ENCODE data around the gene KLHL28.

Gene KLHL28, protein sequence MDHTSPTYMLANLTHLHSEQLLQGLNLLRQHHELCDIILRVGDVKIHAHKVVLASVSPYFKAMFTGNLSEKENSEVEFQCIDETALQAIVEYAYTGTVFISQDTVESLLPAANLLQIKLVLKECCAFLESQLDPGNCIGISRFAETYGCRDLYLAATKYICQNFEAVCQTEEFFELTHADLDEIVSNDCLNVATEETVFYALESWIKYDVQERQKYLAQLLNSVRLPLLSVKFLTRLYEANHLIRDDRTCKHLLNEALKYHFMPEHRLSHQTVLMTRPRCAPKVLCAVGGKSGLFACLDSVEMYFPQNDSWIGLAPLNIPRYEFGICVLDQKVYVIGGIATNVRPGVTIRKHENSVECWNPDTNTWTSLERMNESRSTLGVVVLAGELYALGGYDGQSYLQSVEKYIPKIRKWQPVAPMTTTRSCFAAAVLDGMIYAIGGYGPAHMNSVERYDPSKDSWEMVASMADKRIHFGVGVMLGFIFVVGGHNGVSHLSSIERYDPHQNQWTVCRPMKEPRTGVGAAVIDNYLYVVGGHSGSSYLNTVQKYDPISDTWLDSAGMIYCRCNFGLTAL

DNA sequence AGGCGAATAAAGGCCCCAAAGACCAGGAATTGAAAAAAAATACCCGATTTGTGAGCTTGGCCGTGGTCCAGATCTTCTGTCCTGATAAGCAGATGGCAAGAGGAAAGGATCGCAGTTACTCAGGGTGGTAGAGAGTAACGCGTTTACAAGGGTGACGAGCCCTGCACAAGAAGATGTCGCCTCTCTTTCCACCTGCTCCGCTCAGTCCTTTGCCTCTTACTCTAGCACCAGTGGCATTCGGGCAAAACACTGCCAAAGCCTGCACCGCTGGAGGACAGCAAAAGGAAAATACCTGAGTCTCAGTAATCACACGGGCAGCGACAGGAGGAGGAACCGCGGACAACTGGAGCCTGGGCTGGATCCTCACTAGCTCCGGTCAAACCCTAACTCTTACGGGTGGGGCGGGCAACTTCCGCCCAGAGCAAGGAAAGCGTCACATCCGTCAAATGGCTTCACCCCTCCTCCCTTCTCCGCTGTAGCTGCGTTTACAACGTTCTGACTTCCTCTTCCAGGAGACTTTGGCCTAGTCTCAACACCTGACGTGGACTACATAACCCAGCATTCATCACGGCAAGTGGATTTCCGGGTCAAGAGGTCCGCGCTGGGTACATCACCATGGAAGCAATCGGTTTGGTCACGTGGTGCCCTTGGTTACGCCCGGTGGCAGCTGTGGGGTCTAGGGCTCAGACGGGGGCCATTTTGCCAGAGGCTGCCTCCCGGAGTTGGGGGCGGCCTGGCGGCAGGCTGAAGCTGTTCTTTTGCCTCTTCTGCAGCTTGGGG is at the start of gene KLHL28, which contains the start of gene TOGARAM1:
Gene KLHL28 (minus strand): TSS at position 394 of the 780 bp plus-strand sequence. CDS start 16,019 bp downstream, outside the sequence.
Gene TOGARAM1 (plus strand): TSS at position 637 of the 780 bp plus-strand sequence. CDS start 232 bp downstream, outside the sequence.
- in situ Hi-C loops (cut with MboI; ENCODE audit: low sequenced_read_pairs): no loop called here

DNA sequence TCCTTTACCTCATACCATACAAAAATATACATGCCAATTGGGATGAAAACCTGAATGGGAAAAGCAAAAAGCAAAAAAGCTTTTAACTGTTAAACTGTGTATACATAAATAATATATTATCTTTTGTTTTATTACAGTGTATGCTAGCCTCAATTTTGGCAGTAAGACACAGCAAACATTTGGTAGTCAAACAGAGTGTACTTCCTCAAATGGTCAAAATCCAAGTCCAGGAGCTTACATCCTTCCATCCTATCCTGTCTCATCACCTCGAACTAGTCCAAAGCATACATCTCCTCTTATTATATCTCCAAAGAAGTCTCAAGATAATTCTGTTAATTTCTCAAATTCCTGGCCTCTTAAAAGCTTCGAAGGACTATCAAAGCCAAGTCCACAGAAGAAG is 42.2 kb upstream of the KLHL28 start:
- in situ Hi-C loops (cut with MboI; ENCODE audit: low sequenced_read_pairs): no loop called here

DNA sequence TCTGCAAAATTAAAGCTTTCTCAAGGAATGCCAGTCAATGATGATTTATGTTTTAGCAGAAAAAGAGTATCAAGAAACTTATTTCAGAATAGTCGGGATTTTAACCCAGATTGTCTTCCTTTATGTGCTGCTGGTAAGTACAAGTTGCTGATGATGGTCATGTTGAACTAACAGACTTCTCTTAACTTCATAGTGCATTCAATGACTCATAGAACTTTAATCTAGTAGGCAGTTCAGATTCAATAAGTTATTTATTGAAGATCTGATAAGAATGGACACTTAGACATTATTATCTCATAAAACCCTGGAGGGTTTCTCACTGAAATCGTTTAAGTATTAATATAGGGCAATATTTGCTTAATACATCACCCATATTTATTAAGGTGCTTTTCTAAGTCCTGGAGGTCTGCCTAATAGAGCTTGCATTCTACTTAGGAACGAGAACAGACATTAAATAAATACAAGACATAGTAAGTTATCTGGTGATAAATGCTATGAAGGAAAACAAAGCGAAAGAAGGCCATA is 34.1 kb upstream of the KLHL28 start:
- in situ Hi-C loops (cut with MboI; ENCODE audit: low sequenced_read_pairs): no loop called here

DNA sequence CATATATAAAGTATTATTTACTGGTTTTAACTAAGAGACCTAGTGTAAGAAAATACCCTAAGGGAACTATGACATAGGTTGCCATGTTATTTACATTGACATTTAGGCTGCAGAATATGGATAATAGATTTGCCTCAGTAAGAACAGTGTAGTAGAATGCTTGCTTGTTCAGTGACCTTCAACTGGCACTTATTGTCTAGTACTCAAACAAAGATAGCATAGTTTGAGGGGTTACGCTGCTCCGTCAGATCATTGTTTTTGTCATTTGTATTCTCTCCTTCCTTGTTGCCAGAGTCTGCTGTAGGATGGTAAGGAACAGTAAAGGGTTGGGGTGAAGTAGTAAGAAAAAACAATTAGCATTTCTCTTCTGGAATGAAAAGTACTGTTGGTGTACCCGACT is 33.4 kb upstream of the KLHL28 start:
- in situ Hi-C loops (cut with MboI; ENCODE audit: low sequenced_read_pairs): no loop called here

DNA sequence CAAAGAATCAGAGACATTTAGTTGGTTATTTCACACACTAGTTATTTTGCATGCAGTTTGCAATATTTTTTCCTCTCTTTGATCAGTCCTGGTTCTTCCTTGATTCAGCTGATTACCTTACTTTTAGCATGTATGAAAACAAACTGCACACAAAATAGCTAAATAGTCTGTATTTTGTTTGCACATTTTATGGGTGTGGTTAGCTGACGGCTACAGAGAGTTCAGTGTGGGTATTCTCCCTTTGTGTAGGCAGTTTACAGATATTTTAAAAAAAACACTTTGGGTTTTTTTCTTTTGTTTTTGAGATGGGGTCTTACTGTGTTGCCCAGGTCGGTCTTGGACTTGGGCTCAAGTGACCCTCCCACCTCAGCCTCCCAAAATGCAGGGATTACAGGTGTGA is 28.8 kb upstream of the KLHL28 start:
- in situ Hi-C loops (cut with MboI; ENCODE audit: low sequenced_read_pairs): no loop called here

DNA sequence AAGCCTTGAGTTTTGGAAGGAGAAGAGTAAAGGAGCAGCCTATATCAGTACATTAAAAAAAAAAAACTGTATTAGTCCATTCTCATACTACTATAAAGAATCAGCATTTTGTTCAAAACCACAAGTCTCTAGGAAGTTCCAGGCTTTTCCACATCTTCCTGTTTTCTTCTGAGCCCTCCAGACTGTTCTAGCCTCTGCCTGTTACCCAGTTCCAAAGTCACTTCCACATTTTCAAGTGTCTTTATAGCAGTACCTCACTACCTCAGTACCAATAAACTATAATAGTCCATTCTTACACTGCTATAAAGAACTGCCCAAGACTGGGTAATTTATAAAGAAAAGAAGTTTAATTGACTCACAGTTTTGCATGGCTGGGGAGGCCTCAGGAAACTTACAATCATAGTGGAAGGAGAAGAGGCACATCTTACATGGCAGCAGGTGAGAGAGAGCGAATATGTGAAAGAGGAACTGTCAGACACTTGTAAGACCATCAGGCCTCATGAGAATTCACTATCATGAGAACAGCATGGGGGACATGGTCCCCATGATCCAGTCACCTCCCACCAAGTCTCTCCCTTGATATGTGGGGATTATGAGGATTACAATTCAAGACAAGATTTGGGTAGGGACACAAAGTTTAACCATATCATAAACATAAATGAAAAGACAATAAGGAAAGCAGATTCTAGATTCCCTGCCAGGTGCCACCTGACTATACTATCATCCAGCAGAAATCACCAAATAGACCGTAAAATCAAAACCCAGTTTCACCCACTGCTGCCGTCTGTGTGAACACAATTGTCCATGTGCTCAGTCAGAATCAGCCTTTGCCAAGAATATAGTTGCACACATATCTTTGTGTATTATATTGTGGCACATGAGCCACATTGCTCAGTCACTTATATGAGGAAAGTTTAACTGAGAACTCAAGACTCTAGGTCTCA is 28.0 kb upstream of the KLHL28 start:
- in situ Hi-C loops (cut with MboI; ENCODE audit: low sequenced_read_pairs): no loop called here

DNA sequence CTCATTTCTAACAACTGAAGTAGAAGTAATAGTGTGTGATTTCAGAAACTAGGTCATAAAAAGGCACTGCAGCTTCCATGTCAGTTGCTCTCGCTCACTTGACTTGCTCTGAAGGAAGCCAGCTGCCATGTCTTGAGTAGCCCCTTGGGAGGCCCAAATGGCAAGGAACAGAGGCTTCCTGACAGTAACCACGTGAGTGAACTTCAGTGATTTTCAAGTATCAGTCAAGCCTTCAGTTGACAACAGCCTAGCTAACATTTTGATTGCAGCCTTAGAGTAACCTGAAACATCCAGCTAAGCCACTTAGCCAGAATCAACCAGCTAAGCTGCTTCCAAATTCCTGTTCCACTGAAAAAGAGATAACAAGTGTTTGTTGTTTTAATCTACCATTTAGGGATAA is 26.9 kb upstream of the KLHL28 start:
- in situ Hi-C loops (cut with MboI; ENCODE audit: low sequenced_read_pairs): no loop called here

DNA sequence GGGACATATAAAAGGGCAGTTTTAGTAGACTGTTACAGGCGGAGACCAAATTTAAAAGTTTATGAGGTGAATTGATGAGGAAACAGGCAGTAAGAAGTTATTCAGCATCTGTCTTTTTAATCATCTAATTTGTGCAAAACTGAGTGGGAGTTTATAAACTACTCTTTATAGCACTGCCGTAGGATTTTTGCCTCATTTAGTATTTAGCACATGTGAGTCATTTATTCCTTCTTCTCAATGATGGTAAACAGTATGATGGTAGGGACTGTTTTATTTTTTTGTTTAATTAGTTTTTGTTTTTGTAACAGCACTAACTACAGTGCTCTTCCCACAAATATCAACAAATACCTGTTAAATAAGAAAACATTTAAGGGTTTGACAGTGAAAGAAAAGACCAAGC is 20.8 kb upstream of the KLHL28 start:
- in situ Hi-C loops (cut with MboI; ENCODE audit: low sequenced_read_pairs): no loop called here

DNA sequence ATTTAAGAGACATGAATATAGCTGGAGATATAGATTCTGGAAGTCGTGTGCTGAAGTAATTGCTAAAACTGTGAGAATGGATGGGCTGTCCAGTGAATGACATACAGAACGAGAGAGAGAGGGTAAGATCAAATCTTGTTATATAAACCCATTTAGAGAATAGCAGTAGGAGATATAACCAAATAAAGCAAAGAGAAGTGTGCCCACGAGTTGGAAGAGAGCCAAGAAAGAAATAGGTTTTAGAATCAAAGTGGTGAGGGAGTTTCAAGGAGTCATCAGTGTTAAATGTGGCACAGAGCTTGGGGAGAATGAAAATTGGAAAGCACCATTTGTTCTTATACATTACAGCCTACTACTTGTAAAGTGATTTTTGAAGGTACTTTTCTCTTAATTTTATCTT is 19.5 kb upstream of the KLHL28 start:
- in situ Hi-C loops (cut with MboI; ENCODE audit: low sequenced_read_pairs): no loop called here

DNA sequence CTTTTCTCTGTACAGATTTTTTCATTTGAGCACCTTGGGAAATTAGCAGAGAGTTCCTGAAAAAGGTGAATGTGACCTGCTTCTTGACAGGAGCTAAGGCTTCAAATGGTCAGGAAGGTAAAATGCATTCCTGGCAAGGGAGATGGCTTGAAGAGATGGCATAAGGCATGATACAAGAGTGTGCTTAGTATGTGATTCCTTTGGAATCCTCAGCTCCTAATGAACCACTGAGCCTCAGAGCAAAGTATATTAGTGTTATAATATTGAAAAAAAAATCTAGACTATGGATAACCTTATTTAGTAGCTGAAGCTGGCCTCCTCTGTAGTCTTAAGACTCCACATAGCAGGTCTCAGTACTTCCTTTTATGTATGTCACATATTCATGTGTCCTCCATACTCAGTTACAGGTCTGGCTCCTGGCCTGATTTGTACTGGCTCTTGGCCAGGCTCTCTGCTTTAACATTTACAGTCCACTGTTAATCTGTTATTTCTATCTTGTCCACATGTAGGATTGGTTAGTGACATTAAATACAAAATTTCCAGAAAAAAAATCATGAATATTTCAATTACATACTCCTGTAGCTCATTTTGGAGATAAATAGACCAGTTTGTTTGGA is 18.1 kb upstream of the KLHL28 start:
- in situ Hi-C loops (cut with MboI; ENCODE audit: low sequenced_read_pairs): no loop called here

DNA sequence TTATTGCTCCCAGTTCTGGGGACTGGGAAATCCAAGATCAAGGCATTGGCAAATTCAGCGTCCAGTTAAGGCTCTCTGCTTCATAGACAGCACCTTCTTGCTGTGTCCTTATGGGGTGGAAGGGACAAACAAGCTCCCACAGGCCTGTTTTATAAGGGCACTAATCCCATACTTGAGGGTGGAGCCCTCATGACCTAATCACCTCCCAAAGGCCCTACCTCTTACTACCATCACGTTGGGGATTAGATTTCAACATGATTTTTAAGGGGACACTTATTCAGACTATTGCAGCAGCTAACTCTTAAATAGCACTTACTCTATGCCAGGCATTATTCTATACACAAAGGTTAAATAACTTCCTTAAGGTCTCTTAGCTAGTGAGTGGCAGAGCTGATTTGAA is 17.5 kb upstream of the KLHL28 start:
- in situ Hi-C loops (cut with MboI; ENCODE audit: low sequenced_read_pairs): no loop called here

DNA sequence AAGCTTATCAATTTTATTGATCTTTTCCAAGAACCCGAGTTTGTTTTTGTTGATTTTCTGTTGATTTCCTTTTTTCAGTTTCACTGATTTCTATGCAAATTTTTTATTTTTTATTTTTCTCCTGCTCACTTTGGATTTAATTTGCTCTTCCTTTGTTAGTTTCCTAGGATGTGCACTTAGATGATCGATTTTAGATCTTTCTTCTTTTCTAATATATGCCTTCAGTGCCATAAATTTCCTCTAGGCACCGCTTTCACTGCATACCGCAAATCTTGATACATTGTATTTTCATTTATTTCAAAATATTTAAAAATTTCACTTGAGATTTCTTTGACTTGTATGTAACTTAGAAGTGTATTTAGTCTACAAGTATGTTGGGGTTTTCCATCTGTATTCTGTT is 9.7 kb upstream of the KLHL28 start:
- in situ Hi-C loops (cut with MboI; ENCODE audit: low sequenced_read_pairs): no loop called here

DNA sequence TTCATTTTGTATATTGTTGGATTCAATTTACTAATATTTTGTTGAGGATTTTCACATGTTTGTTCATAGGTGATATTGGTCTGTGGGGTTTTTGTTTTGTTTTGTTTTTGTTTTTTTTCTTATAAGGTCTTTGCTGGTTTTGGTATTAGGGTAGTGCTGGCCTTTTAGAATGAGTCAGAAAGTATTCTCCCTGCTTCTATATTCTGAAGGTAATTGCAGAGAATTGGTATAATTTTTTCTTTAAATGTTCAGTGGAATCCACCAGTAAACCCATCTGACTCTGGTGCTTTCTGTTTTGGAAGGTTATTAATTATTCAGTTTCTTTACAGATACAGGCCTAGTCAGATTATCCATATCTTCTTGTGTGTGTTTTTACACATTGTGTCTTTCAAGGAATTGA is 9.2 kb upstream of the KLHL28 start:
- in situ Hi-C loops (cut with MboI; ENCODE audit: low sequenced_read_pairs): no loop called here

DNA sequence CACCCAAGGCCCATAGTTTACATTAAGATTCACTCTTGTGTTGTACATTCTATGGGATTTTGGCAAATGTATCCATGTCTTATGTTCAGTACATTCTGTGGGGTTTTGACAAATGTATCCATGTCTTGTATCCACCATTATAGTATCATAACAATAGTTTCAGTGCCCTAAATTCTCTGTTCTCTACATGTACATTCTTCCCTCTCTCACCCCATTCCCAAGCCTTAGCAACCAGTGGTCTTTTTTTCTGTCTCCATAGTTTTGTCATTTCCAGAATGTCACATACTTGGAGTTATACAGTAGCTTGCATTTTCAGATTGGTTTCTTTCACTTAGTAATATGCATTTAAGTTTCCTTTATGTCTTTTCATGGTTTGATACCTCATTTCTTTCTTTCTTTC is 7.0 kb upstream of the KLHL28 start:
- in situ Hi-C loops (cut with MboI; ENCODE audit: low sequenced_read_pairs): no loop called here

DNA sequence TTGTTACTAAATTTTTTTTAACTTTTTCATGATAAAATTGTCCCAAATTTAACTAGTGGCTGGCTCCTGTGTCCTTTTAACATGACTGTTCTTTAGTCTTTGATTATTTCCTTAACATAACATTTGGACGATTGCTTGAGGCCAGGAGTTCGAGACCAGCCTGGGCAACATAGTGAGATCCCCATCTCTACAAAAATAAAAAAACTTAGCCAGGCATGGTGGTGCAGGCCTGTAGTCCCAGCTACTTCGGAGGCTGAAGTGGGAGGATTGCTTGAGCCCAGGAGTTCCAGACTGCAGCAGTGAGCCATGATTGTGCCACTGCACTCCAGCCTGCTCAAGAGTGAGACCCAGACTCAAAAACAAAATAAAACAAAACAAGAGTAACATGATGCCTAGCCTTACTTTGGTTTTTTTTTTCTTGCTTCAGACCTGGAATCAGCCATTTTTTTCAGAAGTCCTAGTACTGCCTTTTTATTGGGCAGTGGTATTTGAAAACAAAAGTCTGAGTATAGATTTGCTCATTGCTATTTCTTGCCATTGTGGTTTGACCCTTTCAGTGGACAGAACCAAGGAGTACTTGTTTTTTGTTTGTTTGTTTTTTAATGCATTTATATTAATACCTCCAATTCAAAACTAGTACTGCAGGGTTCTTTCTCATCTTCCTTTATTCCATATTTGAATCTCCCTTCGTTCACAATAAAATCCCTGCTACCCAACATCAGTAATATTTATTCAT is 5.0 kb upstream of the KLHL28 start:
- in situ Hi-C loops (cut with MboI; ENCODE audit: low sequenced_read_pairs): no loop called here

DNA sequence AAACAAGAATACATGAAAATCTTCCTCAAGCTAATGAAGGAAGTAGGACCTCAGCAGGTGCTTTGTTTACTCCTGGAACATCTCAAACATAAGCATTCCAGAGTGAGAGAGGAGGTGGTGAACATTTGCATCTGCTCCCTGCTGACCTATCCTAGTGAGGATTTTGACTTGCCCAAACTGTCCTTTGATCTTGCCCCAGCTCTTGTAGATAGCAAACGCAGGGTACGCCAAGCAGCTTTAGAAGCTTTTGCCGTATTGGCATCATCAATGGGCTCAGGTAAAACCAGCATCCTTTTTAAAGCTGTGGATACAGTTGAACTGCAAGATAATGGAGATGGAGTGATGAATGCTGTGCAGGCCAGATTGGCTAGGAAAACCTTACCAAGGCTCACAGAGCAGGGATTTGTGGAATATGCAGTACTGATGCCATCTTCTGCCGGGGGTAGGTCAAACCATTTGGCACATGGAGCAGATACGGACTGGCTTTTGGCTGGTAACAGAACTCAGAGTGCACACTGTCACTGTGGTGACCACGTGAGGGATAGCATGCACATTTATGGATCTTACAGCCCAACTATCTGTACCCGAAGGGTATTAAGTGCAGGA is 2.1 kb upstream of the KLHL28 start:
- in situ Hi-C loops (cut with MboI; ENCODE audit: low sequenced_read_pairs): no loop called here

DNA sequence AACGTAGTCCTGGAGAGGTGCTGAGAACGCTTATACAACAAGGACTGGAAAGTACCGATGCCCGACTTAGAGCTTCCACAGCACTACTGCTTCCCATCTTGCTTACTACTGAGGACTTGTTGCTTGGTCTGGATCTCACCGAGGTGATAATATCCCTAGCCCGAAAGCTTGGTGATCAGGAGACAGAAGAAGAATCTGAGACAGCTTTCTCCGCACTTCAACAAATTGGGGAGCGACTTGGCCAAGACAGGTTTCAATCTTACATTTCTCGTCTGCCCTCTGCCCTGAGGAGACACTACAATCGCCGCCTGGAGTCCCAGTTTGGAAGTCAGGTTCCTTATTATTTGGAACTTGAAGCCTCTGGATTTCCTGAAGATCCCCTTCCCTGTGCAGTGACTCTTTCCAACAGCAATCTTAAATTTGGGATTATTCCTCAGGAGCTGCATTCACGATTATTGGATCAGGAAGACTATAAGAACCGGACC is 1.3 kb upstream of the KLHL28 start:
- in situ Hi-C loops (cut with MboI; ENCODE audit: low sequenced_read_pairs): no loop called here

DNA sequence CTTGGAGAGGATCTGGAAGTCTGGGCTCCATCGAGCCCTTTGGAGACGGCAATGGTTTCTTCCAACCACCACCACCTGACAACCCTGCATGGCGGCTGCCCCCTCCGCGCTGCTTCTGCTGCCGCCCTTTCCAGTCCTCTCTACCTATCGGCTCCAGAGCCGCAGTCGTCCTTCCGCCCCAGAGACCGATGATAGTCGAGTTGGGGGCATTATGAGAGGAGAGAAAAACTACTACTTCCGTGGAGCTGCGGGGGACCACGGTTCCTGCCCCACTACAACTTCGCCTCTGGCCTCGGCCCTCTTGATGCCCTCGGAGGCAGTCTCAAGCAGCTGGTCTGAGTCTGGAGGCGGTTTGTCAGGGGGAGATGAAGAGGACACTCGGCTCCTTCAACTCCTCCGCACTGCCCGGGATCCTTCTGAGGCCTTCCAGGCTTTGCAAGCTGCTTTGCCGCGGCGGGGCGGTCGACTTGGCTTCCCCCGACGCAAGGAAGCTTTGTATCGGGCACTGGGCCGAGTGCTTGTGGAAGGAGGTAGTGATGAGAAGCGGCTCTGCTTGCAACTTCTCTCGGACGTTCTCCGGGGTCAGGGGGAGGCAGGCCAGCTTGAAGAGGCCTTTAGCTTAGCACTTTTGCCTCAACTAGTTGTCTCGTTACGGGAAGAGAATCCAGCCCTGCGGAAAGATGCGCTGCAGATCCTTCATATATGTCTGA is 742 bp upstream of the KLHL28 start:
- in situ Hi-C loops (cut with MboI; ENCODE audit: low sequenced_read_pairs): no loop called here
